Measurements from ENCODE around the gene SMS.

DNA sequence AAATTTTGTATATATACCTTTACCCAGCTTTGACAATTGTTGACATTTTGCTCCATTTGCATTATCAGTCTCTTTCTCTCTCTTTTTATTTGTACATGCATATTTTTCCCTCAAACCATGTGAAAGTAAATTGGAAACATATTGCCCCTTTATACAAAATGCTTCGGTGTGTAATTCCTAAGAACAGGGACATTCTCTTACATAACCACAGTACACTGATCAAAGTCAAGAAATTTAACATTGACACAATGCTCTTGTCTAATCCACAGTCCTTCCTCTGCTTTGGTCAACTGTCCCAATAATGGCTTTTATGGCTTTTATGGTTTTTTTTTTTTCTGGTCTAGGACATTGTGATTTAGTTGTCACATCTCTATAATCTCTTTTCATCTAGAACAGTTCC lies 9.5 kb upstream of the SMS start:
- no peak for TF ChIP-seq EP300 (IDR thresholded peaks at IDR 0.05; ENCODE audit: low read depth)
- TF ChIP-seq POLR2AphosphoS5 (IDR thresholded peaks at IDR 0.05) = no peak
- TF ChIP-seq CTCF (IDR thresholded peaks at IDR 0.05) = no peak

Data from transverse colon (tissue), 4 donors.